Activated CD4-positive, alpha-beta T cell treated with anti-CD3 and anti-CD28 coated beads, Interleukin-2, amount 50 U/mL, for 24 hours (primary cell): Measurements from ENCODE around the gene PAQR7.
"Not testable (repeated sequence)": the region's sequence is repeated elsewhere in the genome, so short reads cannot be mapped to it uniquely, and the experiment has no call there.

Experiments
- DNase-seq, 2 donors: peaks; one replicate each; pipeline ENCODE4 v3.0.0-alpha.2; 2020; ENCODE audit warnings: low read depth in 1 of 2, low spot score in 1 of 2

Gene PAQR7

GRCh38 chr1:25847929-25848328 is 27.6 kb downstream of the PAQR7 start:
- DNase-seq = no peak

GRCh38 chr1:25845664-25846063 is 29.8 kb downstream of the PAQR7 start:
- no peak for DNase-seq

GRCh38 chr1:25844536-25845337 is 30.8 kb downstream of the PAQR7 start:
- DNase-seq = no peak

- DNase-seq = no peak
Observed at GRCh38 chr1:25843483-25843882, 32.0 kb downstream of the PAQR7 start.

GRCh38 chr1:25839808-25840207 is 35.7 kb downstream of the PAQR7 start:
- not testable (repeated sequence) for DNase-seq

- DNase-seq = no peak
Observed at GRCh38 chr1:25837262-25837875, 38.1 kb downstream of the PAQR7 start.

GRCh38 chr1:25836695-25837094 is 38.8 kb downstream of the PAQR7 start:
- DNase-seq = no peak

- no peak for DNase-seq
Observed at GRCh38 chr1:25834894-25835293, 40.6 kb downstream of the PAQR7 start.

- no peak for DNase-seq
Observed at GRCh38 chr1:25833158-25833557, 42.4 kb downstream of the PAQR7 start.

- DNase-seq = no peak
Observed at GRCh38 chr1:25832336-25833037, 43.0 kb downstream of the PAQR7 start.

- DNase-seq = no peak
Observed at GRCh38 chr1:25831569-25832196, 43.8 kb downstream of the PAQR7 start.

GRCh38 chr1:25829046-25829445 is 46.5 kb downstream of the PAQR7 start:
- DNase-seq = no peak

GRCh38 chr1:25828491-25828890 is 47.0 kb downstream of the PAQR7 start:
- DNase-seq = no peak

GRCh38 chr1:25826571-25826970 is 48.9 kb downstream of the PAQR7 start:
- DNase-seq = no peak

- no peak for DNase-seq
Observed at GRCh38 chr1:25825605-25826004, 49.9 kb downstream of the PAQR7 start.

- DNase-seq = no peak
Observed at GRCh38 chr1:25821630-25822091, 53.8 kb downstream of the PAQR7 start.

GRCh38 chr1:25821112-25821476 is 54.4 kb downstream of the PAQR7 start:
- no peak for DNase-seq

- peak in 1 of 2 donors; percentile 57 for DNase-seq
Observed at GRCh38 chr1:25820247-25821111, 55.0 kb downstream of the PAQR7 start.

GRCh38 chr1:25819491-25820246 is 55.8 kb downstream of the PAQR7 start, which contains the start of gene MTFR1L:
MTFR1L (plus strand) TSS chr1:25819954; CDS start chr1:25823105, 3,151 bp downstream.
- DNase-seq = peak; percentile 86 to 90

- no peak for DNase-seq
Observed at GRCh38 chr1:25818569-25818968, 56.9 kb downstream of the PAQR7 start.
